Measurements from ENCODE around the gene BTBD19.
"Not testable (repeated sequence)": the region's sequence is repeated elsewhere in the genome, so short reads cannot be mapped to it uniquely, and the experiment has no call there.

The BTBD19 gene

GRCh38 chr1:44787506-44787905 lies 20.8 kb upstream of the BTBD19 start:
- in situ Hi-C loops (cut with MboI; ENCODE audit: low sequenced_read_pairs): no loop called here

- in situ Hi-C loops (cut with MboI; ENCODE audit: low sequenced_read_pairs): no loop called here
Measured at GRCh38 chr1:44788120-44788860, 20.0 kb upstream of the BTBD19 start, which contains the start of gene BEST4. BEST4 (minus strand) TSS chr1:44788170; CDS start chr1:44787705, 465 bp downstream.

GRCh38 chr1:44790968-44791801 lies 17.1 kb upstream of the BTBD19 start:
- in situ Hi-C loops (cut with MboI; ENCODE audit: low sequenced_read_pairs): no loop called here

- in situ Hi-C loops (cut with MboI; ENCODE audit: low sequenced_read_pairs): no loop called here
Measured at GRCh38 chr1:44792736-44793502, 15.4 kb upstream of the BTBD19 start.

- in situ Hi-C loops (cut with MboI; ENCODE audit: low sequenced_read_pairs): not testable (repeated sequence)
Measured at GRCh38 chr1:44797886-44798285, 10.4 kb upstream of the BTBD19 start.

GRCh38 chr1:44798481-44799365 lies 9.6 kb upstream of the BTBD19 start:
- in situ Hi-C loops (cut with MboI; ENCODE audit: low sequenced_read_pairs): no loop called here

- in situ Hi-C loops (cut with MboI; ENCODE audit: low sequenced_read_pairs): no loop called here
Measured at GRCh38 chr1:44799770-44800584, 8.3 kb upstream of the BTBD19 start, which contains the start of gene PLK3. PLK3 (plus strand) TSS chr1:44800377; CDS start chr1:44800464, 87 bp downstream.

- in situ Hi-C loops (cut with MboI; ENCODE audit: low sequenced_read_pairs): no loop called here
Measured at GRCh38 chr1:44801491-44802305, 6.6 kb upstream of the BTBD19 start.

GRCh38 chr1:44802306-44803061 lies 5.8 kb upstream of the BTBD19 start:
- in situ Hi-C loops (cut with MboI; ENCODE audit: low sequenced_read_pairs): no loop called here

GRCh38 chr1:44803062-44803311 lies 5.3 kb upstream of the BTBD19 start:
- in situ Hi-C loops (cut with MboI; ENCODE audit: low sequenced_read_pairs): no loop called here

- in situ Hi-C loops (cut with MboI; ENCODE audit: low sequenced_read_pairs): no loop called here
Measured at GRCh38 chr1:44803312-44804095, 4.8 kb upstream of the BTBD19 start.

- in situ Hi-C loops (cut with MboI; ENCODE audit: low sequenced_read_pairs): no loop called here
Measured at GRCh38 chr1:44805311-44806024, 2.9 kb upstream of the BTBD19 start.

- in situ Hi-C loops (cut with MboI; ENCODE audit: low sequenced_read_pairs): no loop called here
Measured at GRCh38 chr1:44806025-44806703, 2.2 kb upstream of the BTBD19 start.

GRCh38 chr1:44806704-44807363 lies 1.5 kb upstream of the BTBD19 start, which contains the start of gene DYNLT4:
DYNLT4 (minus strand) TSS chr1:44807351; CDS start chr1:44806668, 683 bp downstream.
- in situ Hi-C loops (cut with MboI; ENCODE audit: low sequenced_read_pairs): no loop called here

- in situ Hi-C loops (cut with MboI; ENCODE audit: low sequenced_read_pairs): no loop called here
Measured at GRCh38 chr1:44807364-44808062, 810 bp upstream of the BTBD19 start.

Data from hTERT RPE-1 (cell line).